ENCODE results near the gene GPR132.
"Not testable (repeated sequence)": the region's sequence is repeated elsewhere in the genome, so short reads cannot be mapped to it uniquely, and the experiment has no call there.

GPR132 gene

DNA sequence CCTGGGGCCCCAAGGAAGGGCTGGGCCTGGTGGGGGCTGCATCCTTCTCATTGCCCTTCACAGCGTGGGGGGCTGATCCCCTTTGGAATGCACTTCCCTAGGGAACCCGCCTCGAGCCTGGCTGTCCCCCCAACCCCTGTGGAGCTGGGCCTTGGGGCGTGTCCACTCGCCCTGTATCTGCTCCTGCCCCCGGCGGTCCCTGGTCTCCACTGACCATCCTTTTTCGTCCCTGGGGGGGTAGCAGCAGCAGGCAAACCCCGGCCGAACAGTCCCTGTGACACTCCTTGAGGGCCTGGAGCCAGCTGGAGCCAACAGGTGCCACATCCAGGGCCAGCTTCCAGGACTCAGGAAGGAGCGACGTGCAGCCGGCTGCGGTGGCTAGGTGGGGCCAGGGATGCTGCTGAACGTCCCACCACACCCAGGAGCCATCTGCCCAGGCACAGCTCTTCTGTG, 9.4 kb upstream of the GPR132 start:
- no peak for DNase-seq

DNA sequence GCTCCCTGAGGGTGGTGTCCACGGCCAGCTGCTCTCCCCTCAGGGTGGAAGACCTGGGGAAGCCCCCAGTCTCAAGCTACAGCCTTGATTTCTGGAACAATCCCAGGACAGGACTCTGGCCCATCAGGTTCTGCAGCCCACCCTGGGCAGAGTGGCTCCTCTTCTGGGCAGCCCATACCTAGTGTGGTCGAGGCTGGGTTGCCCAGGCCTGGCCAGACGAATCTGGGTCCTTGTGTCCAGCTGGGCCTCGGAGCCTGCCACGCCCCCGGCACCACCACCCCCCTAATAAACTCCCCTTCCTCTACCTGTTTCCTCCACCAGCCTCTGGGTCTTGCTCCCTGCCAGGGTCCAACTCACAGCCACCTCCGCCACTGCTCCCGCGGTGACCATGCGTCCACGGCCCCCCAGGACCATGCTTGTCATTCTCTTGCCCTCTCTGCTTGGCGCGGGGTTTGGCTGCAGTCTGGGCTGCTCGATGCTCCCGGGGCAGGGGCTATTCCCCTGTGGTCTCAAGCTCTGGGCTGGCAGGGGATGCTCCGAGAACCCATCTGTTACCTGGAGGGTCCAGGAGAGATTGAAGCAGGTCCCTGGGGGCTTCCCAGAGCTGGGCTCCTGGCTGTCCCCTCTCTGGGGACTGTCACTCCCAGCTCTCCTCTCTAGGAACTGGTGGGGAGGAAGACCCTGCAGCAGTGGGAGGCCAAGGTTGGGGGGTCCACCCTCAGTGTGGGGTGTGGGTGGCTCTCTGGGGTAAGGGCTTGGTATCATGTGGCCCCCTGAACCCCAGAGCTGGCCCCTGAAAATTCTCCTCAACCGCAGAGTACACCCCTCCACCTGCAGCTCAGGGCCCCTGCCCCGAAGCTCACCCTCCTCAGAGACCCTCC, 8.7 kb upstream of the GPR132 start:
- DNase-seq, result no peak

DNA sequence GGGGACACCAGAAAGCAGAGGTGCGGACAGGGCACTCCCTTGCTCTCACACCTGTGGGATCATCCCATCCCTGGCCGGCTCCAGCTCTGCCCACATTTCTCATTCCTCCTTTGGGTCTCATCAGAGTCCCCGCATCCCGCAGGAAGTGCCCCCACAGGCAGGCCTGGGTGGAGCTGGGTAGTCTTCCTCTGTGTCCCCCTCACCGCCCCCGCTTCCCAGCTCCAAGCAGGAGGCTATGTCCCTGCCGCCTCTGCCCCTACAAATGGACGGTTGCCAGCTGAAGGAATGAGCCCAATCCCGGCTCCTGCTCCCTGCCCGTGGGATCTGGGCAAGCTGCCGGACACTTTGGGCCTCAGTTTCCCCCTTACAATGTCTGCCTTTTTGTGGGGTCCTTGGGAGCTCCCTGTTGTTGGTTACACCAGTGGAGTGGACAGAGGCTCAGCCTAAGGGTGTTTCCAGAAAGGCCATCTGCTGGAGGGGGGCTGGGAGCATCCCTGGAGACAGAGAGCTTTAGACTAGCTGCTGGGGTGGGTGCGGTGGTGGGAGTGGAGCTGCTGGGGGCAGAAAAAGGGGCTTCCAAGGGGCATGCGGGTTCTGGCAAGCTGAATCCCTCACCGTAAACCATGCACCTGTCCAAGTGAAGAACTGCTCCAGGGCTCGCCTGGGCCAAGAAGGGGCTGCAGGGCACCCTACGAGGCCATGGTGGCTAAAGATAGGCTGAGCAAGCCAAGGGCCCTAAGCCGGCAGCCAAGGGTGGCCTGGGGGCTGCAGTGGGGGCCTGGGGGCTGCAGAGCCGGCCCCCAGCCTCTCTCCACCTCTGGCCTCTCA, 7.9 kb upstream of the GPR132 start:
- DNase-seq, result no peak

DNA sequence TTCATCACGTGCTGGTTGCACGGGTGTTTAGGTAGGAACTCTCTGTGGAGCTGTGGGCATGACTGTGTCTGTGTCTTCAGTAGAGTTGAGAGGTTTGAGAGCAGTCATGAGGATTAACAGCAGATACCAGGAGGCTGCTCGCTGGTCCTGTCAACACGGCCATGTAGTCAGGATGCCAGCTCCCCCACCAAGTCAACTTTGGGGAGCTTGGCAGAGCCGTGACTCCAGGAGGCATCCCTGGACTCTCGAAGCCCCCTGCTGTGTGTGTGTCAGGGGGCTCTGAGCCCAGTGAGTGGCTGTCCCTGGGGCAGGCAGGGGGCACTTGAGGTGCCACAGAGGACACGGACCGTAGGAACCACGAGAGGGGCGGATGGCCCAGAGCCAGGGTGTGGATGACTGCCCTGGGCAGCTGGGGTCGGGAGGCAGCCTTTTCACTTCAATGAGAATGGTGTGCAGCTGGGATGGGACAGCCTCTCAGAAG, 7.2 kb upstream of the GPR132 start:
- no peak for DNase-seq

DNA sequence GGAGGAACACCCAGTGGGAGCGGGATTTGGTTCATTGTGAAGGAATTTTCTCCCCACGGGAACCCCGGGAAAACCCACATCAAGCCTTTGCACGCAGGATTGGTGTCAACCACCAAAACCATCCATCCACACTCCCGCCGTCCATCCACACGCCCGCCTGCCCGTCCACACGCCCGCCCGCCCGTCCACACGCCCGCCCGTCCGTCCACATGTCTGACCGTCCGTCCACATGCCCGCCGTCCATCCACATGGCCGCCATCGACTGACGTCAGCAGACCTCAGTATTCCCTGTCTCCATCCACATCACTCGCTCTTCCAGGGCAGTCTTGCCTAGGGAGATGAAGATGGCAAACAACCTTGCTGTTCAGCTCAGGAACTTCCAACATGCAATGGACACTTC, 6.7 kb upstream of the GPR132 start:
- no peak for DNase-seq

DNA sequence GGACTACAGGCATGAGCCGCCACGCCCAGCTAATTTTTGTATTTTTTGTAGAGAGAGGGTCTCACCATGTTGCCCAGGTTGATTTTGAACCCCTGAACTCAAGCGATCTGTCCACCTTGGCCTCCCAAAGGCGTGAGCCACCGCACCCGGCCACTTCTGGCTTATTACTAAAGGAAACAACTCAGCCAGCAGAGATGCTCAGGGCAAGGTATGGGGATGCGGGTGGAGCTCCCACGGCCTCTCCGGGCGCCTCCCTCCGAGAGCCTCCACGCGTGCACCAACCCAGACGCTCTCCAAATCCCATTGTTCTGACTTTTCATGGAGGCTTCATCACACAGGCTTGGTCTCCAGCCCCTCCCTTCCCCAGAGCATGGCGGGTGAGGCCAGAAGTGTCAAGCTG, 6.1 kb upstream of the GPR132 start:
- no peak for DNase-seq

DNA sequence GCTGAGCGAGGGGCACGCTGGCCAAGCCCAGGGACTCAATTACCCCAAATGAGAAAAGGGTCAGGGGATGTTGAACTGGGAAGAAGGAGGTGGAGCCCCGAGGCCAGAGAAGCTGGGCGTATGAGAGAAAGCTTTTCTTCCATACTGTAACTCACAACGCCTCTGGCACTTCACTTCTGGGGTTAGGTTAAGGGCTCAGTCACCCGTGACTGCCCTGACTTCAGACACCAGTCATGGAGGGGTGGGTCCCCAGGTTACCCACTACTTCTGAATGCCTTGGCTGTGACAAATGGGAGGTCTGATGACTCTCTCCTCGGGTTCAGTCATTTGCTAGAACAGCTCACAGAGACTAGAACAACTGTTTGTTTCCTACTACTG, 5.5 kb upstream of the GPR132 start:
- DNase-seq, result no peak

DNA sequence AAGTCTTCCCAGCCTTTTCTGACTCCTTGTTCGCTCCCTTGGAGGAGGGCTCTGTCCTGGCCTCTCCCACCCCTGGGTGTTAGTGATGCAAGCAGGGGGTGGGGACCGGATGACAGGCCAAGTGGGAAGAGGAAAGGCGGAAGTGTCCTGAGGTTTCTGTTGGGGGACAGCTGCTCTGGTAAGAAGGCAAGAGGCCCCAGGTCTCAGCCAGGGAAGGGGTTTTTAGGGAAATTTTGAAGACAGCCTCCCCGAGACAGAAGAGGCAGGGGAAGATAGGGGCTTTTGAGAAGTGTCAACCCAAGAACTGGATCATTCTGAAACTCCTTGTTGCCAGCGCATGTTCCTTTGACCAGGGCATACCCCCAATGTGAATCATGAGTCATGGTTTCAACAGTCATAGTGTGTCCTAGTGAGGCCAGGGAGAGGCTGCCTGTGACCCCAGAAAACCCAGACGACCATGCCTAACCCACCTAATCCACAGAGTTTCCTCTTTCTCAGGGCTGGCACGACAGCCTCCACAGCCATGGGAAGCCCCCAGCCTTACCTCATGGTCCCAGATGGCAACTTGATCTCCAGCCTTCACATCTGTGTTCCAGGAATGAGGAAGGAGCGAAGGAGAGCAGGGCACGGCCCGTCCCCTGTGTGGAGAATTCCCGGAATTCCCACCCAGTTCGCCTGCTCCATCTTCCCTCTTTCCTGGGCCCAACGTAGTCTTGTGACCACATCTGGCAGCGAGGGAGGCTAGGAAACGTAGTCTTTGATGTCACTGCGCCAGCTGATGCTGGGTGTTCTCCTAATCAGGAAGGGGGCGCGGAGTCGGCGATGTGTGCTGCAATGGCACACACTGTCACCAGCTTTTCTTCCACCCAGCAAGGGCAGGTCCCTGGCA, 4.9 kb upstream of the GPR132 start:
- DNase-seq, result no peak

DNA sequence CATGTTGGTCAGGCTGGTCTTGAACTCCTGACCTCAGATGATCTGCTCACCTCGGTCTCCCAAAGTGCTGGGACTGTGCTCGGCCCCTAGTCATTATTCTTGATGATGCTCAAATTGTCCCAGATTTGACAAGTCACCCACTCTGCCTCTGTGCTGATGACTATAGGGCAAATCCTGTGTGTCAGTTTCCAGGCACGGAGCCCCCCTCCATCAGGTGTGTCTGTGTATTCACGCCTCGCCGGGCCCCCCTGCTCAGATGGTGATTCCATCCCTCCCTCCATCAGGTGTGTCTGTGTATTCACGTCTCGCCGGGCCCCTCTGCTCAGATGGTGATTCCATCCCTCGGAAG, 4.3 kb upstream of the GPR132 start:
- DNase-seq, result no peak

DNA sequence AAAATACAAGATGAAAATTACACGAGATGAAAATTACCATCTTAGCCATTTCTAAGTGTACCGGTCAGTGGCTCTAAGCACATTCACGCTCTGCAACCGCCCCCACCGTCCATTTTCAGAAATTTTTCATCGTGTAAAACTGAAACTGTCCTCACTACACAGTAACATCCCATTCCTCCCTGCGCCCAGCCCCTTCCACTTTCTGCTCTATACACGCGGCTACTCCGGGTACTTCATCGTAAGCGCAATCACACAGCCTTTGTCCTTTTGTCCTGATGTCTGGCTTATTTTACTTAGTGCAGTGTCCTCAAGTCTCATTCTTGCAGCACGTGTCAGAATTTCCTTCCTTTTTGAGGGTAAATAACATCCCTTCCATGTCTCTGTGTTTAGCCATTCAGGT, 3.6 kb upstream of the GPR132 start:
- no peak for DNase-seq

DNA sequence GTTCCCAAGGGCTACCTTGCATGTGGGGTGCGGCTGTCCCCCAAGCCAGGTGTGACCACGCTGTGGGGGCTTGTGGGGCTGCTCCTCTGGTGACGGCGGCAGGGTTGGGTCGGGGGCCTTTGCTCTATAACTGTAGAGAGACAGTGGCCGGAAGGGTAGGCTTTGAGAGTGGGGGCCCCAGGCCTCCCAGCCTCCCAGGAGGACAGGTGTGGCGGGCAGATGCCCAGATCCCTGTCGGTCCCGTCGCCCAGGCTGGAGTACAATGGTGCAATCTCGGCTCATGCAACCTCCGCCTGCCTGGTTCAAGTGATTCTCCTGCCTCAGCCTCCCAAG, 2.7 kb upstream of the GPR132 start:
- DNase-seq, result no peak

DNA sequence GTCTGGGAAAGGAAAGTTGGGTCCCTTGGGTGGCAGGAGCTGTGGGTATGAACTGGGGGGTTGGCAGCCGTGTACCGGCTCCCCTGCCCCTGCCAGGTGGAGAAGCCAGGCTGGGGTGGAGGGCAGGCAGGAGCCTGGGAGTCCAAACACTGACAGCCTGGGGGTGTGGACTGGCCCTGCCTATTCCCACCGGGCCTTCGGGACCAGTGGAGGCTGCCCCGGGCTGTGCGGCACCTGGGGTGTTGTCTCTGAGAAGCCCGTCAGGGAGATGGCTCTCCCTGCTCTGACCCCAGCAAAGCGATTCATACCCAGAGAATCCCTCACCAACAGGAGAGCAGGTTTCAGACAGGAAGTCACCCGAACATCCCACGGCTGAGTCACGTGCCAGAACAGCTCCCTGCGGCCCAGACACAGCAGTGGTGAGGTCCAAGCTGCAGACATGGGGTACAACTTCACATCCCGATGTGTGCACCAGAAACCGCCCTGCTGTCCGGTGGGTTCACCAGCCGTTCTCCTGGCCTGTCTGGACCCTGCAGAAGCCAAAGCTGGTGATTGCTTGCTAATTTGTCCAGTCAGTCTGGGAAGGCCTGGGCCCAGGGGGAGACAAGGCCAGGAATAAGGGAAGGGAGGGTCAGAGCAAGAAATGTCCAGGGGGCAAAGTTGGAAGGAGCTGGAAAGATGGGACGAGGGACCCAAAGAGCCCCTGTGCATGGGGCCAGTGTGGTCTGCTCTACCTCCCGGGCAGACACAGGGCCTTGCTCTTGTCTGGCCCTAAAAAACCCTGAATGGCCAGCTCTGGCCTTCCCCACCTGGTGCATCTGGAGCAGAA, 2.1 kb upstream of the GPR132 start:
- no peak for DNase-seq

DNA sequence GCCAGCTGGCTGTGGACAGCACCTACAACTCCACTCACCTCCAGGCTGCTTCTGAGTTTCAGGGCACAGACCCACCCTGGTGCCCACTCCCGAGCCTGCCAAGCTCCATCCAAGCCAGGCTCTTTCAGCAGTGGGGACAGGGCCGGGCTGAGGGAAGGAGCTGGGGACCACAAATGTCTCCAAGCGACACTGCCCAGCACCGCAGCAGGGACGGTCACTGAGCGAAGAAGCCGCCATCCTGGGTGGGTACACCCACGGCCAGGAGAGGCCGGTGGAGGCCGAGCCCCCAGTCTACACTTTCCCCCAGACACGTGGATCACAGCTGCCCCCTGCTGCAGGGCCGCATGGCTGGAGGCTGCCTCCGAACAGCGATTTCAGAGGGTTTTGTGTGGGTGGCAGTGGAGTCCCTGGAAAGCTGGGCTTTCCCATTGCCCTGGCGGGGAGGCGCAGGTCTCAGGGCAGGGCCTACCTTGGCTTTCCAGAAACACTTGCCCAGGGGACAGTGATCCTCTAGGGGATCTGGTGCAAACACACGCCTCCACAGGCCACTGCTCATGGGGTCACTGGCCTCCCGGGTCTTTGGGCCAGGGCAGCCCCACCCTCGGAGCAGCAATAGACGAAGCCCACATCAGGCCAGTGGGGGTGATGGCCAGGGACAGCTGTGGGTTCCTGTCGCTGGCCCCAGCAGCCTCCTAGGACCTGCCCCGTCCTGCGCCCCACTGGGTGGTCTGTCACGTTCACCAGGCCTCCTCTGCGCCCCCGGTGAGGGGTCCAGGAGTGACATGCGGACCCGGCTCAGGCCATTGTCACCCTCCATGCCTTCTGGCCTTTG, 1.2 kb upstream of the GPR132 start:
- no peak for DNase-seq

DNA sequence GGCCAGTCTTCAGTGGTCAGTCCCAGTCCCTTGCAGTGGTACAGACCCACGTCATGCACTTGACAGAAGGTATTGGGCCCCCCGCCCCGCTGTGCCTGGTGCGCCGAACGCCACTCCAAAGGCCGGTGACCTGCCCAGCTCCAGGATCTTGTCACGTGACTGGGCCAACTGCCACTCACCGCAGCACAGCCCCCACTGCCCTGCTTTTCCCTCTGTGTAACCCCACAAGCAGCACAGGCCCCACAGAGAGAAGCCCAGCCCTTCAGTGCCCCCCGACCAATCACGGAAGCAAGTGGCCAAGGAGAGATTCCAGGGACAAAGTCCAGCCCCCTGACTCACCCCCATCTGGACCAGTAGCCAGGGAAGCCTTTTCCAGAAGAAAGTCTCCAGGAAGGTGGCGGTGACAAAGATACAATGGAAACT, 498 bp downstream of the GPR132 start:
- DNase-seq, result no peak

DNA sequence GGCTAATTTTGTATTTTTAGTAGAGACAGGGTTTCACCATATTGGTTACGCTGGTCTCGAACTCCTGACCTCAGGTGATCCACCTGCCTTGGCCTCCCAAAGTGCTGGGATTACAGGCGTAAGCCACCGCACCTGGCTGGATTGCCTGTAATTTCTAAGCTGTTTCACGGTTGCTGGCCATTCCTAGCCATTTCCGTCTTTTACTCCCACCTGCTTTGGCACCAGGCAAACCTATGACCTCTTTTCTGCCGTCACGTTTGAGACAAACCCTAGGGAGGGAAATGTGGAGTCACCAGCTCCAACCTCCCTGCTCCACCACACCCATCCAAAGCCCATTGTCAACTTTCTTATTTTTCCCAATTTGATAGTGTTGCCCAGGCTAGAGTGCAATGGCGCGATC, 1.2 kb downstream of the GPR132 start:
- DNase-seq, result no peak

DNA sequence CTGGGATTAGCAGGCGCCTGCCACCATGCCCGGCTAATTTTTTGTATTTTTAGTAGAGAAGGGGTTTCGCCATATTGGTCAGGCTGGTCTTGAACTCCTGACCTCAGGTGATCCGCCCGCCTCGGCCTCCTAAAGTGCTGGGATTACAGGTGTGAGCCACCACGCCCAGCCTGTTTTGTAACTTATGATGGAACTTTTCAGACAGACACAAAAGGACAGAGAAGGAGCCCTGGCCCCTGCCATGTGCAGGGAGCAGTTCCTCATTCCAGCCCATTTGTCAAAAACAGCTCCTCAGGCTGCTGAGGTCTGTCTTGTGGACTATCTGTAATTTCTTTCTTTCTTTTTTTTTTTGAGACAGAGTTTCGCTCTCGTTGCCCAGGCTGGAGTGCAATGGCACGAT, 1.7 kb downstream of the GPR132 start:
- not testable (repeated sequence) for DNase-seq

DNA sequence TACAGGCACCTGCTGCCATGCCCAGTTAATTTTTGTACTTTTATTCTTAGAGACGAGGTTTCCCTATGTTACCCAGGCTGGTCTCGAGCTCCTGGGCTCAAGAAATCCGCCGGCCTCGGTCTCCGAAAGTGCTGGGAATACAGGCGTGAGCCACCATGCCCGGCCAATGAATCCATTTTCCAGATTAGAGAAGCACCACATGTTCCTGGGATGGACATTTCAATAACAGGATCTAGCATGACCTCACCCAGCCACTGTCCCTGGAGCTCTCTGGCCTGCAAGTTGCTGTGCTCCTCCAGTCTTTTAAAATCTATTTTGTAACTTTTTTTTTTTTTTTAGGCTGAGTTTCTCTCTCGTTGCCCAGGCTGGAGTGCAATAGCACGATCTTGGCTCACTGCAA, 2.2 kb downstream of the GPR132 start:
- no peak for DNase-seq

DNA sequence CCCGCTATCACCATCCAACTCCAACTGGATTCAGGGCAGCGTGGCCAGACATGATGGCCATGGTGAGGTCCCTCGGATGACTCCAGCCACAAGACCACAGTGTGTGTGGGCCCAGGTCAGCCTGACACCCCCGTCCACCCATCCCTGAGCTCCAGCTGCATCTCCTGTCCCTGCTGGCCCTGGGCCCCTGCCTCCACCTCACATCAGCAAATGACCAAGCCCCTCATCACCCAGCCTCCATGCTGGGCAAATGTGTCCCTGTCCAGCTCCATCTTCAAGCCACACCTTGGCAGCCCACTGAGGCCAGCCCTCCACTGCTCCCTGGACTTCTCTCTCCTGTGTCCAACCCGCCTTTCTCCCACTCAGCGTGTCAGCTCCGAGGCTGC, 3.2 kb downstream of the GPR132 start:
- DNase-seq, result no peak

DNA sequence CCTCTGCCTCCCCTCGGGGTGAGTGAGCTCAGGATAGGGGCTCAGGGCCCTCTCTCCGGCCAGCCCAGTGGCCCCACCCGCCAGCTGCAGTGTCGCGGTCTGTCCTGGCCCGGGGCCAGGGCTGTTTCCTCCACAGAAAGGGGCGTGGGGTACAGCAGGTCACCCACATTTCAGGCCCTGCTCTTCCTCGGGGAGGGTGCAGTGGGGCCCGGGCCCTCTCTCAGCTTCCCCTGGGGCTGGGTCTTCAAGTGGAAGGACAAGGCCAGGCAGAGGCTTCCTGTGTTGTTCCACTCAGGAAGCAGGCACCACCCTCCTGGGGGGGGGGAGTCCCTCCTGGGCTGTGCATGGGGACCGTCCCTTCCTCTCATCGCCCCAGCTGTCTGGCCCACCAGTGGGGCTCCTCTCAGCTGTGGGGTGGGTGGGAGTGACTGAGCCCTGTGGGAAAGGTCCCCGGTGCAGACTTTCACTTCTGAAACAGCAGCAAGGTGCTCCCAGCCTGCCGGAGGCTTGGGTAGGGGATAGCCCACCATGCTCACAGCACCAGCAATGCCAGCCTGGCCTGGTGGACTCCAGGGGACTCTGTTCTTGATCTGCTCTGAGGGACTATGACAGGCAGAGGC, 3.7 kb downstream of the GPR132 start:
- DNase-seq, result no peak

DNA sequence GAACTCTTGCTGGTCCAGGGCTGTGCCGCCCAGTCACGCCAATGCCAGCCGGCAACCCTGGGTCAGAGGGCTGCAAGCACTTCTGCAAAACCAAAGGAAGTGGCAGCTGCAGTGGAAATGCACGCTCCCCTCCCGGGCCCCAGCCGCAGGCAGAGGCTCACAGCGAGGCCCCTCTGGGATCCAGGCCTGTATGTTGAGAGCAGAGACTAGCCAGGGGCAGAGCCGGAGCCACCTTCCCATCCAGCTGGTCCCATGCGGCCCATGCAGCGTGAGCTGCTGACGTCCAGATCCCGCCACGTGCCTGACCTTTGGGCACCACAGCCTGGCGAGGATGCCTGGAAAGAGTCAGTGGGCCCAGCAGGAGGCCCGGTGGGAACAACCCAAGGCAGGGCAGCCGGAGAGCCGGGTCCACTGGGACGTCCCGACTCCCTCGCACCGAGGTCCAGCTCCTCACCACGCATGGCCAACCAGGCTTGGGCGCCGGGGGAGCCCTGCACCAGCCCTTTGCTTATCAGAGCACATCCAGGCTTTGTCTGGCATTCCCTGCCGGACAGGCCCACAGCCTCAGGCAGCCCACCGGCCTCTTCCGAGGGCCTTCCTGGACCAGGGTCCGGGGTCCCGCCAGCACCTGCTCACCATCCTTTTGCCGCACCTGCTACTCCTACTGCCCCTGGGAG, 4.3 kb downstream of the GPR132 start:
- no peak for DNase-seq
